GM19372 (cell line): Measurements from ENCODE around the gene ARL3.
"Not testable (repeated sequence)": the region's sequence is repeated elsewhere in the genome, so short reads cannot be mapped to it uniquely, and the experiment has no call there.

ENCODE experiments used
- ATAC-seq: cut with Tn5 transposase; IDR thresholded peaks from one replicate; pipeline ENCODE4 v1.9.1; 2021; ENCODE audit warnings: mild to moderate bottlenecking, low read depth, moderate library complexity; ENCODE audit not compliant: unreplicated experiment

The ARL3 gene

DNA sequence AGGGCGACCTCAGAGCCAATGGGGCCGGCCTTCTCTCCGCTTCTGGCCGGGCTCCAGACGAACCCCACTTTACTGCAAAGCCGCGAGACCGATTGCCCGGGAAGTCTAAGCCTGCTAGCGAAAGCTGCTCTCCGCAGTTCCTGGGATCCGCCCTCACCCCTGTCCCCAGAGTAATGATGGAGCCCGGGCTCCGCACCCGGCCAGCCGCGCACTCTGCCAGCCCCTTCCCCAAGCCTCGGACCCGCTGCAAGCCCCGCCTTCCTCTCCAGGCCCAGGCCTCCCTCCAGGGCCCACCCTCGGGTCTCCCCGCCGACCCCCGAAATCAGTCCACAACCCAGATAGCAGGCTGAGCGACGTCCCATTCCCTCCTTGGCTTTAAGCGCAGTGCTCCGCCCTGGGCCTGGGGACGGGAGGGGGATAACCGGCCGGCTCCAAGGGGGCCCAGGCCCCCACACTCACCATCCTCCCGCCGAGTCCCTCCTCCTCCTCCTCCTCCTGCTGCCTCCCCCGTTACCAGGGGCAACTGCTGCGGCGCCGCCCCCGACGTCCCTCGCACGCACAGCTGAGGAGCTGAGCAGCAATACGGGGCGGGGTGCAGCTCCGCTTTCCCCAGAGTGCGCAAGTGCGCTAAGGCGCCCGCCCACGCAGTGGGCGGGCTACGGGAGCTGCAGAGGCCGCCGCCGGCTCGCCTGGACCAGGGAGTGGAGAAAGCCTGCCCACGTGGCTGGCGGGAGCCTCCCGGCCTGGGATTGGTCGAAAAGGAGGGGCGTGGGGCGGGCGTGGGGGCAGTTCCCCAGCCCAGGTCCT is at the start of gene ARL3:
TSS of gene ARL3 (minus strand) at position 584 of the 807 bp plus-strand sequence. CDS start at position 462, 122 bp downstream.
- peak; percentile 81 for ATAC-seq

DNA sequence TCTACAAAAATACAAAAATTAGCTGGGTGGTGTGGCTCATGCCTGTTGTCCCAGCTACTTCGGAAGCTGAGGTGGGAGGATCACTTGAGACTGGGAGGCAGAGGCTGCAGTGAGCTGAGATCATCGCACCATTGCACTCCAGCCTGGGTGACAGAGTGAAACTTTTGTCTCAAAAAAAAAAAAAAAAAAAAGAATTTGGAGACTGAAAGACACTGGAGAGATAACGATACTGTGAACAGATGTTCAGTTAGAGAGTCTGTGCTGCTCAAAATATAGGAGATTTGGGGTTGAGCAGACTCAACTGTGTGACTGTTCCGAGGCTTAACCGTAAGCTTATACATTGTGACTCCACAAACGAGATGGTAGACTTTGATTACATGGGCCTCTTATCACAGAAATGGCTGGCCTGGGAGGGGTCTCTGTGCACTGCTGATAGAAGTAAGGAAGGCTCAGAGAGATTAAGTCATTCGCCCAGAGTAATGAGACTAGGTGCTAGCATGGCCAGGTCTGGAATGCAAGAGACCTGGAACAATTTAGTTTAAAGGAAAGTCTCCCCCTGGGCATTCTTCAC is 48.9 kb upstream of the ARL3 start:
- no peak for ATAC-seq

- ATAC-seq = no peak
Observed at GRCh38 chr10:102762401-102763015, 48.3 kb upstream of the ARL3 start.

DNA sequence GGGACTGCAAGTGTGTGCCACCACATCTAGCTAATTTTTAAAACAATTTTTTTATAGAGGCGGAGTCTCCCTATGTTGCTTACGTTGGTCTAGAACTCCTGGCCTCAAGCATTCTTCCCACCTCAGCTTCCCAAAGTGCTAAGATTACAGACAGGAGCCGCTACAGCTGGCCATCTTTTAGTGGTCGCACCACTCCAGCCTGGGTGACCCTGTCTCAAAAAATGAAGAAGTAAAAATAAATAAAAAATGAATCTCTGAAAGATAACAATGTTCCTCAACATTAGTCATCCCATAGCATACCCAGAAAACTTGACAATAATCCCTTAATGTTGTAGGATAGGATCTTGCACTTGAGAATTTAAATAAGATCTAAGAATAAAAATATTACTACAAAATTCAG is 47.8 kb upstream of the ARL3 start:
- ATAC-seq = no peak

GRCh38 chr10:102759497-102760210 is 45.5 kb upstream of the ARL3 start:
- no peak for ATAC-seq

- not testable (repeated sequence) for ATAC-seq
Observed at GRCh38 chr10:102758933-102759262, 44.7 kb upstream of the ARL3 start.

- ATAC-seq = no peak
Observed at GRCh38 chr10:102758240-102758932, 44.2 kb upstream of the ARL3 start.

GRCh38 chr10:102757323-102757722 is 43.1 kb upstream of the ARL3 start:
- no peak for ATAC-seq

DNA sequence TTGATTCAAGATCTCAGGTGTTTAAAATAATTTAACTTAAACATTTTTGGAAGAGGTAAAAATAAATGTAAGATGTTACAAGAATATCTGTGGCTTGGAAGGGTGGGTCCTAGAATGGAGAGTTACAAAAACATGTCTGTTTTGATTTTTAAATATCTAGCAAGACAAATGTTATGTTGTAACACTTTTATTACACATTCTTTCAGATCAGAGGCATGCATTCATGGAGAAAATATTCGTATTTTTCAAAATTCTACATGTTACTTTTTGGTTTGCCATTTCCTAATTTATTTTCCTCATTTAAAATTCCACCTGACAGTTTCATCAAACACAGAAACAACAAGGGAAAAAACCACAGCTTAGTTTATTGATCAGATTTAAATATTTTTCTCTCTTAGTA is 39.5 kb upstream of the ARL3 start:
- no peak for ATAC-seq

- no peak for ATAC-seq
Observed at GRCh38 chr10:102752934-102753664, 38.9 kb upstream of the ARL3 start.

DNA sequence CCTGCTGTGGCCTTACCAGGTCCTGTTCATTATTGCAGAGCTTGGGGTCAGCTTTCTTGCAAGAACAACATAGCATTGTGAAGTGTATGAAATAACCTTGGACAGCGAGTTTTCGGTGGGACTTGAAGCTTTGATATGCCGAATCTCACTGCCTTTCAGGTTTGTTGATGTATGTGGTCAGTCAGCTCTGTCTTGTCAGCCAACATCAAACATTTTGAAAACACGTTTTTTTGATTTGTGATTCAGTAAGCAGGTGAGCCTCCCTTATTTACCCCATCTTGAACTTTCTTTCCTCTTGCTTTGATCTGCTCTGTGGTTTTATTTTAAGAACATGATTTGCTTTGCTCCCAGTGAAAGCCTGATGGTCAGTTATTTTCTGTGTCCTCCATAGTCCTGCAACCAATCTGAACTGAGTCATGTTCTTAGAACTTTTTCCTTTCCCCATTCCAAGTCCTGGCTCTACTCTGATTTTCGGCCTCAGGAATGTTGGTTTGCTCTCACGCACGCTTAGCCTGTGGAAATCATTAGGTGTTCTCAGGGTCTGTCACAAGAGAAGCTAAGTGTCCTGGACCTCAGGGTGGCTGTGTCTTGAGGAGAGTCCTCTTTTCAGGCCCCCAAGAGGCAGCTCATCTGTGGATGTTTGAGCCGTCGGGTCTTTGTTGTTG is 38.2 kb upstream of the ARL3 start:
- ATAC-seq = no peak

GRCh38 chr10:102745157-102745556 is 31.0 kb upstream of the ARL3 start:
- ATAC-seq = no peak

GRCh38 chr10:102744374-102745051 is 30.3 kb upstream of the ARL3 start:
- ATAC-seq = no peak

GRCh38 chr10:102743588-102744373 is 29.6 kb upstream of the ARL3 start, which contains the start of gene WBP1L:
WBP1L (plus strand) TSS chr10:102743948; CDS start chr10:102744054, 106 bp downstream.
- ATAC-seq = peak; percentile 98

- ATAC-seq = no peak
Observed at GRCh38 chr10:102743078-102743587, 28.9 kb upstream of the ARL3 start.

DNA sequence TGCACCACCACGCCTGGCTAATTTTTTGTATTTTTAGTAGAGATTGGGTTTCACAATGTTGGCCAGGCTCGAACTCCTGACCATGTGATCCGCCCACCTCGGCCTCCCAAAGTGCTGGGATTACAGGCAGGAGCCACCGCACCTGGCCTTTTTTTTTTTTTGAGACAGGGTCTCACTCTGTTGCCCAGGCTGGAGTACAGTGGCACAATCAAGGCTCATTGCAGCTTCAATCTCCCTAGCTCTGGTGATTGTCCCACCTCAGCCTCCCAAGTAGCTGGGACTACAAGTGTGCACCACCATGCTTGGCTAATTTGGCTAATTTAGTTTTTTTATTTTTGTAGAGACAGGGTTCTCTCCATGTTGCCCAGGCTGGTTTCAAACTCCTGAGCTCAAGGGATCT is 28.1 kb upstream of the ARL3 start:
- ATAC-seq = not testable (repeated sequence)

GRCh38 chr10:102741726-102742237 is 27.6 kb upstream of the ARL3 start:
- ATAC-seq = no peak

DNA sequence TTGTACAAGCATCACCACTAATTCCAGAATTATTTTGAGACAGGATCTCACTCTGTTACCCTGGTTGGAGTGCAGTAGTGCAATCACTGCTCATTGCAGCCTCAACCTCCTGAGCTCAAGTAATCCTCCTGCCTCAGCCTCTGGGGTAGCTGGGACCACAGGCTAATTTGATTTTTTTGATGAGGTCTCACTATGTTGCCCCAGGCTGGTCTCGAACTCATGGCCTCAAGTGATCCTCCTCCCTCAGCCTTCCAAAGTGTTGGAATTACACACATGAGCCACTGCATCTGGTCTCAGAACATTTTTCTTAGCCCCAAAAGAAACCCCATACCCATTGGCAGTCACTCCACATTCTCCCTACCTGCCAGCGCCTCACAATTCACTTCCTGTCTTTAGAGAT is 26.0 kb upstream of the ARL3 start:
- no peak for ATAC-seq
